ENCODE data around the gene TTLL5. TPM values are rescaled to one million over a fixed set of nuclear protein-coding genes. Genes with fewer than 3 reads are reported as not detected.

The TTLL5 gene
- polyA plus RNA-seq, 1 experiment: 24.1 TPM

DNA sequence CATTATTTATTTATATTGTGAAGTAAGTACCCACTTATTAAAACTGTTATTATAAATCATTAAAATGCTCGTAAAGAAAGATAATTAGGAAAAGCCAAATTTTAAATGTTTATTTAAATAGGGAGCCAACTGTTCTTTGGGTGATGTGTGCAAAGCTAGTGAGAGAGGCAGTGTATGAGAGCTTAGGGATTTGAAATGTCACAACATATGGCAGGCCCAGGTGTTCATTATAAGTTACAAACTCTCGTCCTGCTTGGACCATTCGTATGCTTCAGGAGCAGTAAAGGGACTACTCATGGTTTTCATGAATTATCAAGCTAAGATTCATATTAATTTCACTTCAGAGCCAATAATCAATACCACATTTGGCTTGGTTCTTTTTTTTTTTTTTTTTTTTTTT lies 166.3 kb downstream of the TTLL5 start:
- Histone ChIP-seq H3K9me3 (ENCODE audit: control insufficient read depth, insufficient read depth, low read length) (no peaks in the 10 kb centered on the region), H3K27me3 (ENCODE audit: control insufficient read depth, insufficient read depth, low read length) (no peaks in the 10 kb centered on the region), H3K27ac (ENCODE audit: low read depth, low read length) (no peak overlapping the region), H3K4me3 (ENCODE audit: low read depth, low read length) (no peak overlapping the region)
- CTCF ChIA-PET: interaction anchor here (0.7 to 2.7 kb wide), 5 partner anchors 48 to 173 kb away, joined by 3 to 11 read pairs (median 5); no protein-coding TSS in a partner anchor
- DNase-seq (ENCODE audit: low read depth, low spot score): no peak
- TF ChIP-seq, protein P1, sequence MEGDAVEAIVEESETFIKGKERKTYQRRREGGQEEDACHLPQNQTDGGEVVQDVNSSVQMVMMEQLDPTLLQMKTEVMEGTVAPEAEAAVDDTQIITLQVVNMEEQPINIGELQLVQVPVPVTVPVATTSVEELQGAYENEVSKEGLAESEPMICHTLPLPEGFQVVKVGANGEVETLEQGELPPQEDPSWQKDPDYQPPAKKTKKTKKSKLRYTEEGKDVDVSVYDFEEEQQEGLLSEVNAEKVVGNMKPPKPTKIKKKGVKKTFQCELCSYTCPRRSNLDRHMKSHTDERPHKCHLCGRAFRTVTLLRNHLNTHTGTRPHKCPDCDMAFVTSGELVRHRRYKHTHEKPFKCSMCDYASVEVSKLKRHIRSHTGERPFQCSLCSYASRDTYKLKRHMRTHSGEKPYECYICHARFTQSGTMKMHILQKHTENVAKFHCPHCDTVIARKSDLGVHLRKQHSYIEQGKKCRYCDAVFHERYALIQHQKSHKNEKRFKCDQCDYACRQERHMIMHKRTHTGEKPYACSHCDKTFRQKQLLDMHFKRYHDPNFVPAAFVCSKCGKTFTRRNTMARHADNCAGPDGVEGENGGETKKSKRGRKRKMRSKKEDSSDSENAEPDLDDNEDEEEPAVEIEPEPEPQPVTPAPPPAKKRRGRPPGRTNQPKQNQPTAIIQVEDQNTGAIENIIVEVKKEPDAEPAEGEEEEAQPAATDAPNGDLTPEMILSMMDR (IDR thresholded peaks at IDR 0.05; ENCODE audit: low read depth, low read length): no peak
- POLR2A ChIA-PET: no interaction called here

DNA sequence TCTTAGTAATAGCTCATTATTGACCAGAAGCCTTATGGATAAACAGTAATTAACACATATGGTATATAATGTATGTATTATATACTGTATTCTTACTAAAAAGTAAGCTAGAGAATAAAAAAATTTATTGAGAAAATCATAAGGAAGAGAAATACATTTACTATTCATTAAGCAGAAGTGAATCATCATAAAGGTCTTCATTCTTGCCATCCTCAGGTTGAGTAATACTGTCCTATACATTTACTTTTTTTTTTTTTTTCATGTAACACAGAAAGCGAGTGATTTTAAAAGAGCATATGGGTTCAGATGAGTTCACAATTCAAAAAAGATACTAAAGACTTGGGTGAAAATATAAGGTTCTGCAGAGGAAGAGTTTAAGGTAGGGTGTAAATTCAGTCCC lies 168.3 kb downstream of the TTLL5 start:
- CTCF ChIA-PET: interaction anchor here (0.7 to 1.6 kb wide), 4 partner anchors 19 to 120 kb away, joined by 3 to 10 read pairs (median 3); no protein-coding TSS in a partner anchor
- TF ChIP-seq, protein P1 (IDR thresholded peaks at IDR 0.05; ENCODE audit: low read depth, low read length): no peak
- Histone ChIP-seq H3K4me3 (ENCODE audit: low read depth, low read length) (no peak overlapping the region), H3K27ac (ENCODE audit: low read depth, low read length) (no peak overlapping the region), H3K9me3 (ENCODE audit: control insufficient read depth, insufficient read depth, low read length) (no peaks in the 10 kb centered on the region), H3K27me3 (ENCODE audit: control insufficient read depth, insufficient read depth, low read length) (no peaks in the 10 kb centered on the region)
- DNase-seq (ENCODE audit: low read depth, low spot score): no peak
- POLR2A ChIA-PET: no interaction called here

DNA sequence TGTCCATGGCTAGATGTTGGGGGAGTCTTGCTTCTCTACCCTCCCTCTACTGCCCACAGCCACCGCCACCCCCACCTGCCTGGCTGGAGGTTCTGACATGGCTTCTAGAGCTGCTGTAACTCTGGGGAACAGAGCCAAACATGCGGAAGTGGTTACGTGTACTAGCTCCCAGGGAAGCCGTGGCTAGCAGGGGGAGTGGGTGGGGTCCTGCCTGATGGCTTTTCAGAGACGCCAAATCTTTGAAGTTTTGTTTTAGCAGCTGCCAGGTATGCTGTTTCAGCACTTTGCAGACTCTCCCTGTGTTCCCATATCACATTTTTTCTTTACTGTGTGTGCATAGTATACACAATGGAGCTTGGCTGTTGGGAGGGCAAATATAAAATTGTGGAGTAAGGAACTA lies 170.4 kb downstream of the TTLL5 start:
- POLR2A ChIA-PET: interaction anchor here (0.7 to 0.9 kb wide), 2 partner anchors 14 to 59 kb away, joined by 3 read pairs; no protein-coding TSS in a partner anchor

DNA sequence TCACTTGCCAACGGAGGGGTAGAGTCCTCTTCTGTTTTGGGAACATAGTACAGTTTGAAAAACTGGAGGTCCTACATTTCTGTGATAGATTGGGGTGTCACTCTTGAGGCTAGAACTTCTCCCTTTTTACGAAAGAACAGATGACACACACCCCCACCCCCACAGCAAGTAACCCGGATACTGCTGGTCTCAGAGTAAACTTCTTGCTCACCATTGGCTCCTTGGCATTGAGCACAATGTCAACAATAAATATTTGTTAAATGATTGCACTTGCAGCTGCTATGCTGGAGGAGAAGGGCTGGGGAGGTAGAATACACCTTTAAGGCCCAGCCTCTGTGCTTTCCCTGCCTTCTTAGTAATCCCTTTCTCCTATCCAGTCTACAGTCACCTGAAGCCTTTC lies 170.9 kb downstream of the TTLL5 start:
- Histone ChIP-seq H3K27me3 (ENCODE audit: control insufficient read depth, insufficient read depth, low read length) (no peaks in the 10 kb centered on the region), H3K4me3 (ENCODE audit: low read depth, low read length) (no peak overlapping the region), H3K27ac (ENCODE audit: low read depth, low read length) (peak overlapping the region; percentile 62), H3K9me3 (ENCODE audit: control insufficient read depth, insufficient read depth, low read length) (no peaks in the 10 kb centered on the region)
- TF ChIP-seq, protein P1 (IDR thresholded peaks at IDR 0.05; ENCODE audit: low read depth, low read length): no peak
- POLR2A ChIA-PET: interaction anchor here (0.7 to 0.9 kb wide), 2 partner anchors 13 to 59 kb away, joined by 3 read pairs; no protein-coding TSS in a partner anchor
- DNase-seq (ENCODE audit: low read depth, low spot score): no peak
- CTCF ChIA-PET: interaction anchor here (1.0 kb wide), 1 partner anchor 29 kb away, joined by 3 read pairs; no protein-coding TSS in a partner anchor

More for the DNA sequence above, 170.4 kb downstream of the TTLL5 start:
- Histone ChIP-seq H3K27me3 (ENCODE audit: control insufficient read depth, insufficient read depth, low read length) (no peaks in the 10 kb centered on the region), H3K27ac (ENCODE audit: low read depth, low read length) (peak overlapping the region; percentile 62), H3K4me3 (ENCODE audit: low read depth, low read length) (no peak overlapping the region), H3K9me3 (ENCODE audit: control insufficient read depth, insufficient read depth, low read length) (no peaks in the 10 kb centered on the region)
- TF ChIP-seq, protein P1 (IDR thresholded peaks at IDR 0.05; ENCODE audit: low read depth, low read length): no peak
- CTCF ChIA-PET: interaction anchor here (0.9 to 1.0 kb wide), 3 partner anchors 20 to 121 kb away, joined by 3 read pairs; no protein-coding TSS in a partner anchor
- DNase-seq (ENCODE audit: low read depth, low spot score): no peak

DNA sequence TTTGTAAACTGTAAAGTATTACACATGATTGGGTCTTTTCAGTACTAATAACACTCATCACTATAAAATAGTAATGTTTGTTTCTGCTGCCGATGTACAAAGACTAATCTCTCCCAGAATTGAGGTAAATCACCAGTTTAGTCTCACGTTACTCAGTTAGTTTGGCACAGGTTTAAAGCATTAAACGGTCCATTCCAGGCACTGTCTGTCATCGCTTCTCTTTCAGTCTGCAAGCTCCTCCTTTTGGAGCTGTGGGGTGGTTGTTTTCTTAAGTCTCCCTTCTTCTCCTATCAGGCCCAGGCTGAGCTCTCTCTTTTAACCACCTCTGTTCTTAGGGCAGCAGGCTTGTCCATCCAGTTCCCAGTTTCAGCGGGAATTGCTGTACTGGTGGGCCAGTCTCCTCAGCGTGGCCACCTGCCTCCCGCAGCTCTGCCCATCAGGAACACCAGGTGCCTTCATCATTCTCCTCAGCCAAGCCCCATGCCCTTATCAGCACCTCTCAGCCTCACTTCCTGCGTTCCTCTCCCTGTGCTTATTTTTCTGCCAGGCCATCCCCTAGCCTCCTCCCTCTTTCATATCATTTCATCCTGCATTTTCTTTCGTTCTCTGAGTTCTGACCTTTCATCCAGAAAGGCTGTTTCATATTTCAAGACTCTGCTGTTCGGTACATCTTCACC lies 171.7 kb downstream of the TTLL5 start:
- TF ChIP-seq, protein P1 (IDR thresholded peaks at IDR 0.05; ENCODE audit: low read depth, low read length): no peak
- Histone ChIP-seq H3K4me3 (ENCODE audit: low read depth, low read length) (no peak overlapping the region), H3K27ac (ENCODE audit: low read depth, low read length) (peak overlapping the region; percentile 62), H3K9me3 (ENCODE audit: control insufficient read depth, insufficient read depth, low read length) (no peaks in the 10 kb centered on the region), H3K27me3 (ENCODE audit: control insufficient read depth, insufficient read depth, low read length) (no peaks in the 10 kb centered on the region)
- ChIA-PET CTCF (interaction anchor here (1.1 kb wide), 3 partner anchors 74 to 150 kb away, joined by 3 to 5 read pairs (median 3); no protein-coding TSS in a partner anchor), POLR2A (interaction anchor here (0.7 kb wide), 1 partner anchor 51 kb away, joined by 3 read pairs; no protein-coding TSS in a partner anchor)
- peak; percentile 37 for DNase-seq (ENCODE audit: low read depth, low spot score)
